Measurements from ENCODE around the gene LCP2. TPM values are rescaled to one million over a fixed set of nuclear protein-coding genes. Genes with fewer than 3 reads are reported as not detected.

LCP2 gene
- total and polyA plus RNA-seq, 2 donors (not counting 1 experiment from before 2014, with no cell fraction given), result 11.7 to 13.9 TPM

GRCh38 chr5:170204202-170204601, 93.4 kb downstream of the LCP2 start:
- POLR2A ChIA-PET, result no interaction called here
- H3K4me3 ChIP-seq (ENCODE audit: control extremely low read depth in 1 of 5, extremely low read depth in 1 of 5, insufficient read depth in 1 of 5, low read depth in 2 of 5, low read length in 4 of 5), result no peak overlapping the region
- Mint-ChIP-seq H3K4me1 (no peaks in the 10 kb centered on the region), H3K27ac (no peak overlapping the region), H3K27me3 (peaks cover 31% of the 10 kb centered on the region), H3K4me3 (no peak overlapping the region), H3K9me3 (ENCODE audit: insufficient read depth) (no peaks in the 10 kb centered on the region)
- CTCF ChIA-PET, result no interaction called here
- no peaks in the 10 kb centered on the region for H3K36me3 ChIP-seq (replicated peaks in 1 of 2; ENCODE audit: control extremely low read depth in 1 of 2, control insufficient read depth in 1 of 2, extremely low read depth in 1 of 2, insufficient read depth in 2 of 2, low read length in 1 of 2)
- H2AFZ ChIP-seq (ENCODE audit: insufficient read depth, low read depth, low read length, poor library complexity, severe bottlenecking), result no peak overlapping the region
- no peak for DNase-seq
- no peaks in the 10 kb centered on the region for H3K9me3 ChIP-seq (ENCODE audit: control extremely low read depth in 1 of 3, control insufficient read depth in 2 of 3, insufficient read depth in 1 of 3, low read length in 2 of 3)
- H4K20me1 ChIP-seq (ENCODE audit: control insufficient read depth, insufficient read depth, low read length, poor library complexity, severe bottlenecking), result no peaks in the 10 kb centered on the region
- no peaks in the 10 kb centered on the region for H3K79me2 ChIP-seq (ENCODE audit: control insufficient read depth, insufficient read depth, low read length)
- no peak overlapping the region for H3K27ac ChIP-seq (ENCODE audit: low read length in 2 of 2)
- 99% methylated on average over 5 of the region's 5 CpGs for WGBS (ENCODE audit: insufficient coverage)
- H3K27me3 ChIP-seq (replicated peaks in 1 of 4; ENCODE audit: control extremely low read depth in 1 of 4, control insufficient read depth in 3 of 4, insufficient read depth in 4 of 4, low read length in 3 of 4), result peaks cover 0 to 2% (median 0%) of the 10 kb centered on the region in 4 experiments
- H3K4me1 ChIP-seq (ENCODE audit: control insufficient read depth in 2 of 2, insufficient read depth in 2 of 2, low read length in 2 of 2), result no peaks in the 10 kb centered on the region
- TF ChIP-seq EZH2 (IDR thresholded peaks at IDR 0.05; ENCODE audit: borderline replicate concordance, insufficient read depth, low read depth, low read length, poor library complexity, severe bottlenecking) (no peak), CTCF (IDR thresholded peaks at IDR 0.05) (no peak)
- H3K9ac ChIP-seq (ENCODE audit: low read length), result no peak overlapping the region
- no peak overlapping the region for H3K4me2 ChIP-seq (replicated peaks; ENCODE audit: low read depth, low read length, poor library complexity, severe bottlenecking)
- intact Hi-C loops (cut with micrococcal nuclease), result no loop called here
- ATAC-seq (ENCODE audit: low read depth), result no peak

- Histone ChIP-seq H3K9me3 (ENCODE audit: control extremely low read depth in 1 of 3, control insufficient read depth in 2 of 3, insufficient read depth in 1 of 3, low read length in 2 of 3) (no peaks in the 10 kb centered on the region), H3K9ac (ENCODE audit: low read length) (no peak overlapping the region), H3K4me2 (replicated peaks; ENCODE audit: low read depth, low read length, poor library complexity, severe bottlenecking) (no peak overlapping the region), H3K4me1 (ENCODE audit: control insufficient read depth in 2 of 2, insufficient read depth in 2 of 2, low read length in 2 of 2) (no peaks in the 10 kb centered on the region), H3K36me3 (replicated peaks in 1 of 2; ENCODE audit: control extremely low read depth in 1 of 2, control insufficient read depth in 1 of 2, extremely low read depth in 1 of 2, insufficient read depth in 2 of 2, low read length in 1 of 2) (no peaks in the 10 kb centered on the region), H3K4me3 (ENCODE audit: control extremely low read depth in 1 of 5, extremely low read depth in 1 of 5, insufficient read depth in 1 of 5, low read depth in 2 of 5, low read length in 4 of 5) (no peak overlapping the region), H4K20me1 (ENCODE audit: control insufficient read depth, insufficient read depth, low read length, poor library complexity, severe bottlenecking) (no peaks in the 10 kb centered on the region), H3K27me3 (replicated peaks in 1 of 4; ENCODE audit: control extremely low read depth in 1 of 4, control insufficient read depth in 3 of 4, insufficient read depth in 4 of 4, low read length in 3 of 4) (peaks cover 0 to 3% (median 1%) of the 10 kb centered on the region in 4 experiments), H3K79me2 (ENCODE audit: control insufficient read depth, insufficient read depth, low read length) (no peaks in the 10 kb centered on the region), H2AFZ (ENCODE audit: insufficient read depth, low read depth, low read length, poor library complexity, severe bottlenecking) (no peak overlapping the region), H3K27ac (ENCODE audit: low read length in 2 of 2) (no peak overlapping the region)
- peaks cover 29% of the 10 kb centered on the region for H3K27me3 Mint-ChIP-seq
- intact Hi-C loops (cut with micrococcal nuclease), result no loop called here
- DNase-seq (no peak), ATAC-seq (ENCODE audit: low read depth) (no peak)
- ChIA-PET CTCF (no interaction called here), POLR2A (no interaction called here)
- TF ChIP-seq CTCF (IDR thresholded peaks at IDR 0.05), result no peak
- TF ChIP-seq EZH2 (IDR thresholded peaks at IDR 0.05; ENCODE audit: borderline replicate concordance, insufficient read depth, low read depth, low read length, poor library complexity, severe bottlenecking), result no peak
- no peak overlapping the region for H3K4me3 Mint-ChIP-seq
- no peak overlapping the region for H3K27ac Mint-ChIP-seq
- WGBS (ENCODE audit: insufficient coverage), result no CpG with 5 or more reads among the region's 2 CpGs
- no peaks in the 10 kb centered on the region for H3K9me3 Mint-ChIP-seq (ENCODE audit: insufficient read depth)
- no peaks in the 10 kb centered on the region for H3K4me1 Mint-ChIP-seq
These were observed 95.5 kb downstream of the LCP2 start for GRCh38 chr5:170202117-170202516.

Data from B cell (primary cell).